HepG2 (cell line): ENCODE data around the gene CSNK1G1.
"Not testable (repeated sequence)": the region's sequence is repeated elsewhere in the genome, so short reads cannot be mapped to it uniquely, and the experiment has no call there.

Source experiments
- ATF2 ChIP-seq: sonication (generic); formaldehyde crosslinking; IDR thresholded peaks from 2 replicates; pipeline ENCODE4 v1.4.0; 2020; ENCODE audit warnings: missing genetic modification reagents
- CTCF ChIP-seq: sonication (generic); formaldehyde crosslinking; IDR thresholded peaks from 2 replicates; pipeline ENCODE4 v1.5.0; 2020; ENCODE audit warnings: mild to moderate bottlenecking, missing genetic modification reagents, moderate library complexity
- EZH2 ChIP-seq: conservative IDR thresholded peaks from 2 replicates; pipeline ENCODE4 v1.6.1; 2012; ENCODE audit warnings: mild to moderate bottlenecking, low read depth, low read length, moderate library complexity
- GMEB1 ChIP-seq: sonication (generic); formaldehyde crosslinking; IDR thresholded peaks from 2 replicates; pipeline ENCODE4 v1.5.1; 2020; ENCODE audit warnings: missing genetic modification reagents, mild to moderate bottlenecking, borderline replicate concordance
- HNRNPUL1 ChIP-seq: fragments of 200-400 bp; formaldehyde crosslinking; IDR thresholded peaks from 2 replicates; pipeline ENCODE4 v1.6.1; 2017; ENCODE audit warnings: low read depth, mild to moderate bottlenecking, low read length, moderate library complexity
- POLR2A ChIP-seq, 2 experiments: IDR thresholded peaks; 2 replicates each; pipeline ENCODE4 v1.6.1; 2011; ENCODE audit warnings: low read depth in 2 of 2, low read length in 2 of 2, mild to moderate bottlenecking in 1 of 2, moderate library complexity in 1 of 2; ENCODE audit not compliant: insufficient read depth in 1 of 2
- TCF12 ChIP-seq, 2 experiments: fragments of 450-650 bp in 1 of 2; sonication (generic) in 1 of 2; formaldehyde crosslinking in 1 of 2; IDR thresholded peaks; 2 replicates each; pipeline versions ENCODE4 v1.6.1 to v1.8.0; 2017 to 2022; ENCODE audit warnings: antibody characterized with exemption in 1 of 2, mild to moderate bottlenecking in 1 of 2, missing genetic modification reagents in 1 of 2, moderate library complexity in 1 of 2
- ZKSCAN8 ChIP-seq: IDR thresholded peaks from 2 replicates; pipeline ENCODE4 v1.6.1; 2016; ENCODE audit warnings: borderline replicate concordance, missing genetic modification reagents, missing compliant biosample characterization
- ZNF282 ChIP-seq: fragments of 450-650 bp; IDR thresholded peaks from 2 replicates; pipeline ENCODE4 v1.6.1; 2018; ENCODE audit not compliant: partially characterized antibody
- ZNF710 ChIP-seq: sonication (generic); formaldehyde crosslinking; IDR thresholded peaks from 2 replicates; pipeline ENCODE4 v1.5.0; 2020; ENCODE audit warnings: mild to moderate bottlenecking, missing genetic modification reagents, borderline replicate concordance
- ZSCAN22 ChIP-seq: sonication (generic); formaldehyde crosslinking; IDR thresholded peaks from 2 replicates; pipeline ENCODE4 v1.4.0; 2020; ENCODE audit warnings: mild to moderate bottlenecking, missing genetic modification reagents

- not testable (repeated sequence) for TF ChIP-seq ATF2; GMEB1; POLR2A (IDR thresholded peaks at IDR 0.05; ENCODE audit: insufficient read depth in 1 of 2, low read depth in 2 of 2, low read length in 2 of 2); ZNF282; ZSCAN22; TCF12 (IDR thresholded peaks at IDR 0.05); TCF12 (CRISPR knock-in tag; IDR thresholded peaks at IDR 0.05); CTCF (CRISPR knock-in tag); ZKSCAN8 (CRISPR knock-in tag); EZH2; ZNF710; HNRNPUL1
These were observed 9.7 kb downstream of the CSNK1G1 start for GRCh38 chr15:64346242-64346641.
